ENCODE measurements around the gene DCD.
"Not testable (repeated sequence)": the region's sequence is repeated elsewhere in the genome, so short reads cannot be mapped to it uniquely, and the experiment has no call there.

DNA sequence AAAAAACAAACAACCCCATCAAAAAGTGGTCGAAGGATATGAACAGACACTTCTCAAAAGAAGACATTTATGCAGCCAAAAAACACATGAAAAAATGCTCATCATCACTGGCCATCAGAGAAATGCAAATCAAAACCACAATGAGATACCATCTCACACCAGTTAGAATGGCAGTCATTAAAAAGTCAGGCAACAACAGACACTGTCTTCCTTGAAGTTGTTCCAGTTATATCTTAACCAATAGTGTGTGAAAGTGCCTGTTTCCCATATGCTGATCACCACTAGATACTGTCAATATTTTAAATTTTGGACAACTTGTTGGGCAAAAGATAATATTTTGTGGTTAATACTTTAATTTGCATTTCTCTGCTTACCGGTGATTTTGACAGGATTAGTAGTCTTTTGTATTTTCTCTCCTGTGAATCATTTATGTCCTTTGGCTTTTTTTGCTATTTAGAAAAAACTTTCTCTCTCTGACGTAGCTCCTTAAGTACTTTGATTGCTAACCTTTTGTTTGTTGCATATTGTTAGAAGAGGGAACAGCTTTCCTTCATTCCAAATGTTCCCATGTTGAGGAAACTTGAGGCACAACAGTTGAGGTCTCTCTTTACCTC is 17.0 kb upstream of the DCD start:
- TF ChIP-seq SUZ12 (IDR thresholded peaks at IDR 0.05); LEF1 (IDR thresholded peaks at IDR 0.05; ENCODE audit: borderline replicate concordance); FOXA1 (IDR thresholded peaks at IDR 0.05); ARNT (IDR thresholded peaks at IDR 0.05): not testable (repeated sequence)
